ENCODE measurements around the gene PIP5K1C. TPM values are rescaled to one million over a fixed set of nuclear protein-coding genes. Genes with fewer than 3 reads are reported as not detected.

The PIP5K1C gene
- total and polyA plus RNA-seq, 10 of the 15 experiments (the other 5 are each of a cell fraction or from before 2014, with no cell fraction given): 0.39 to 19.6 (median 5.3) TPM

GRCh38 chr19:3612330-3612729 lies 87.9 kb downstream of the PIP5K1C start:
- in situ Hi-C loops (cut with MboI) (no loop called here), intact Hi-C loops (cut with micrococcal nuclease; ENCODE audit: unreplicated experiment) (no loop called here)
- H3K27ac ChIP-seq (ENCODE audit: control insufficient read depth, insufficient read depth): no peak overlapping the region
- SMC1A ChIA-PET (ENCODE audit: uncharacterized antibody, unreplicated experiment): no interaction called here
- H3K4me1 ChIP-seq (ENCODE audit: control insufficient read depth, insufficient read depth, low read length): no peaks in the 10 kb centered on the region
- H3K36me3 ChIP-seq (ENCODE audit: control insufficient read depth in 2 of 2, insufficient read depth in 2 of 2, low read length in 1 of 2): peaks cover 0 to 8% of the 10 kb centered on the region in 2 experiments; a peak in 3 of 4 replicates
- no peak overlapping the region for H3K4me3 ChIP-seq
- no peaks in the 10 kb centered on the region for H3K27me3 ChIP-seq (replicated peaks in 1 of 2; ENCODE audit: control insufficient read depth in 2 of 2, insufficient read depth in 2 of 2, low read length in 1 of 2)
- no peaks in the 10 kb centered on the region for H3K79me2 ChIP-seq (ENCODE audit: control insufficient read depth, insufficient read depth, low read length)
- H3K9me3 ChIP-seq (replicated peaks; ENCODE audit: control insufficient read depth, insufficient read depth, low read length): no peaks in the 10 kb centered on the region
- no peaks in the 10 kb centered on the region for H4K20me1 ChIP-seq (ENCODE audit: control insufficient read depth, insufficient read depth)
- RAD21 ChIA-PET (ENCODE audit: unreplicated experiment): no interaction called here
- H3K9ac ChIP-seq (ENCODE audit: control insufficient read depth, insufficient read depth, low read length): no peak overlapping the region
- ATAC-seq (no peak), DNase-seq (ENCODE audit: low read depth, low spot score) (no peak), FAIRE-seq (no peak)
- TF ChIP-seq EED (IDR thresholded peaks at IDR 0.05; ENCODE audit: low read depth): no peak
- BruUV-seq (replicated peaks): no TSS peak
- H2AFZ ChIP-seq (ENCODE audit: control insufficient read depth, low read depth, low read length): no peak overlapping the region
- POLR2A ChIA-PET: no interaction called here
- 96% methylated on average over 28 of the region's 33 CpGs for WGBS (ENCODE audit: insufficient coverage, insufficient replicate concordance, low lambda C conversion rate, missing lambda C conversion rate)
- CTCF ChIA-PET: no interaction called here
- no peak overlapping the region for H3K4me2 ChIP-seq (ENCODE audit: control insufficient read depth, insufficient read depth)

- ChIA-PET POLR2A (no interaction called here), RAD21 (ENCODE audit: unreplicated experiment) (no interaction called here), CTCF (no interaction called here), SMC1A (ENCODE audit: uncharacterized antibody, unreplicated experiment) (no interaction called here)
- peaks cover 0 to 8% of the 10 kb centered on the region in 2 experiments; a peak in 3 of 4 replicates for H3K36me3 ChIP-seq (ENCODE audit: control insufficient read depth in 2 of 2, insufficient read depth in 2 of 2, low read length in 1 of 2)
- H3K27me3 ChIP-seq (replicated peaks in 1 of 2; ENCODE audit: control insufficient read depth in 2 of 2, insufficient read depth in 2 of 2, low read length in 1 of 2): no peaks in the 10 kb centered on the region
- no peak for ATAC-seq
- no peak for DNase-seq (ENCODE audit: low read depth, low spot score)
- no peak overlapping the region for H2AFZ ChIP-seq (ENCODE audit: control insufficient read depth, low read depth, low read length)
- FAIRE-seq: no peak
- in situ Hi-C loops (cut with MboI): no loop called here
- 97% methylated on average over 36 of the region's 36 CpGs for WGBS (ENCODE audit: insufficient coverage, insufficient replicate concordance, low lambda C conversion rate, missing lambda C conversion rate)
- H3K79me2 ChIP-seq (ENCODE audit: control insufficient read depth, insufficient read depth, low read length): no peaks in the 10 kb centered on the region
- H3K27ac ChIP-seq (ENCODE audit: control insufficient read depth, insufficient read depth): no peak overlapping the region
- H3K9ac ChIP-seq (ENCODE audit: control insufficient read depth, insufficient read depth, low read length): no peak overlapping the region
- H3K4me1 ChIP-seq (ENCODE audit: control insufficient read depth, insufficient read depth, low read length): no peaks in the 10 kb centered on the region
- H3K9me3 ChIP-seq (replicated peaks; ENCODE audit: control insufficient read depth, insufficient read depth, low read length): no peaks in the 10 kb centered on the region
- no peaks in the 10 kb centered on the region for H4K20me1 ChIP-seq (ENCODE audit: control insufficient read depth, insufficient read depth)
- BruUV-seq (replicated peaks): no TSS peak
- no peak overlapping the region for H3K4me3 ChIP-seq
- intact Hi-C loops (cut with micrococcal nuclease; ENCODE audit: unreplicated experiment): no loop called here
- H3K4me2 ChIP-seq (ENCODE audit: control insufficient read depth, insufficient read depth): no peak overlapping the region
- no peak for TF ChIP-seq SUZ12 (IDR thresholded peaks at IDR 0.05; ENCODE audit: unreplicated experiment)
- TF ChIP-seq E4F1 (IDR thresholded peaks at IDR 0.05; ENCODE audit: borderline replicate concordance, partially characterized antibody): no peak
- no peak for TF ChIP-seq KDM1A (IDR thresholded peaks at IDR 0.05; ENCODE audit: borderline replicate concordance)
- no peak for TF ChIP-seq ATF3 (IDR thresholded peaks at IDR 0.05; ENCODE audit: borderline replicate concordance, extremely low read depth, low read depth, low read length)
- no peak for TF ChIP-seq TBL1XR1 (IDR thresholded peaks at IDR 0.05; ENCODE audit: low read depth, low read length)
- no peak for TF ChIP-seq JUND (IDR thresholded peaks at IDR 0.05; ENCODE audit: low read depth, low read length)
- TF ChIP-seq IKZF1 (conservative IDR thresholded peaks at IDR 0.05): no peak
- TF ChIP-seq PKNOX1 (IDR thresholded peaks at IDR 0.05): no peak
- no peak for TF ChIP-seq MTA3 (IDR thresholded peaks at IDR 0.05; ENCODE audit: borderline replicate concordance, low read length)
- no peak for TF ChIP-seq ZNF274 (IDR thresholded peaks at IDR 0.05; ENCODE audit: insufficient read depth, insufficient read length)
- no peak for TF ChIP-seq MEF2A (IDR thresholded peaks at IDR 0.05; ENCODE audit: insufficient read depth, low read depth, low read length)
- TF ChIP-seq ZBED1 (IDR thresholded peaks at IDR 0.05; ENCODE audit: borderline replicate concordance): no peak
- no peak for TF ChIP-seq ZNF24 (IDR thresholded peaks at IDR 0.05)
- no peak for TF ChIP-seq NR2C2 (IDR thresholded peaks at IDR 0.05; ENCODE audit: borderline replicate concordance, control insufficient read depth, insufficient read length, low read depth)
- no peak for TF ChIP-seq BRCA1 (IDR thresholded peaks at IDR 0.05; ENCODE audit: low read depth, low read length)
- no peak for TF ChIP-seq HDAC2 (IDR thresholded peaks at IDR 0.05)
These were observed 88.4 kb downstream of the PIP5K1C start for GRCh38 chr19:3611841-3612240.
